Sigmoid colon (tissue), 7 donors: ENCODE measurements around the gene SLC9A9. TPM values are rescaled to one million over a fixed set of nuclear protein-coding genes. Genes with fewer than 3 reads are reported as not detected.
"Not testable (repeated sequence)": the region's sequence is repeated elsewhere in the genome, so short reads cannot be mapped to it uniquely, and the experiment has no call there.

Experiments
- DNase-seq: peaks from one replicate; pipeline ENCODE4 v3.0.0-alpha.2; 2019
- H3K27ac ChIP-seq, 4 donors: fragments of 200-600 bp; sonication (generic); one replicate each; pipeline ENCODE4 v1.5.1; 2016 to 2019; ENCODE audit warnings: mild to moderate bottlenecking in 1 of 4
- H3K27me3 ChIP-seq, 3 donors: fragments of 200-600 bp; sonication (generic); one replicate each; pipeline ENCODE4 v1.5.1; 2019; ENCODE audit warnings: mild to moderate bottlenecking in 1 of 3
- H3K36me3 ChIP-seq, 4 donors: fragments of 200-600 bp; sonication (generic); one replicate each; pipeline ENCODE4 v1.5.1; 2016 to 2019
- H3K4me1 ChIP-seq, 4 donors: fragments of 200-600 bp; sonication (generic); one replicate each; pipeline ENCODE4 v1.5.1; 2017 to 2019
- H3K4me3 ChIP-seq, 4 donors: fragments of 200-600 bp; sonication (generic); one replicate each; pipeline ENCODE4 v1.5.1; 2017 to 2019; ENCODE audit warnings: mild to moderate bottlenecking in 2 of 4, moderate library complexity in 1 of 4
- H3K9me3 ChIP-seq, 4 donors: fragments of 200-600 bp in 3 of 4; sonication (generic) in 3 of 4; one replicate each; pipeline versions ENCODE4 v1.5.1 to v1.6.1; 2013 to 2019
- EP300 ChIP-seq, 4 donors: sonication (generic); formaldehyde crosslinking; IDR thresholded peaks; one replicate each; pipeline ENCODE4 v1.6.1; 2017; ENCODE audit warnings: antibody characterized with exemption in 4 of 4
- POLR2A ChIP-seq, 2 donors: fragments of 450-650 bp; IDR thresholded peaks; one replicate each; pipeline ENCODE4 v1.6.1; 2016; ENCODE audit warnings: antibody characterized with exemption in 2 of 2, mild to moderate bottlenecking in 2 of 2, moderate library complexity in 2 of 2
- POLR2AphosphoS5 ChIP-seq, 4 donors: sonication (generic); formaldehyde crosslinking; IDR thresholded peaks; one replicate each; pipeline ENCODE4 v1.6.1; 2017; ENCODE audit warnings: antibody characterized with exemption in 4 of 4
- WGBS, 2 donors: extraction: QIAGEN DNeasy Blood & Tissue Kit; methylation state at CpG; one replicate each; pipeline ENCODE4 v1.1.7; 2013; 5-methylcytosine and 5-hydroxymethylcytosine counted together
- intact Hi-C: fragments of 100-400 bp; cut with DNase I; formaldehyde crosslinking; loops from one replicate; pipeline ENCODE4 v1.15.1; 2023
- polyA plus RNA-seq, 3 donors: library from polyadenylated mRNA; stranded (reverse); fragments of 200-250 nt; gene quantifications; one replicate each; pipeline ENCODE4 v1.2.3, GENCODE V29; 2013
- total RNA-seq, 4 donors: library from RNA; depleted of rRNA; stranded (reverse); fragments of >200 nt; gene quantifications; one replicate each; pipeline ENCODE4 v1.1.0, GENCODE V29; 2016
- TF ChIP-seq, protein P1 (sequence below), 4 experiments: fragments of 450-650 bp in 3 of 4; fragments of 200-600 bp in 1 of 4; IDR thresholded peaks; one replicate each; pipeline ENCODE4 v1.5.1; 2016 to 2019; ENCODE audit warnings: antibody characterized with exemption in 4 of 4, mild to moderate bottlenecking in 3 of 4, moderate library complexity in 2 of 4
- donor health status: healthy with polysubstance abuse.
- donor health status: Bipolar disorder and iron deficiency.
- donor health status: healthy.

Gene SLC9A9
- total and polyA plus RNA-seq, 7 donors, result 2.4 to 29.9 (median 18.9) TPM

- no peak for TF ChIP-seq EP300 (IDR thresholded peaks at IDR 0.05)
- TF ChIP-seq, protein P1, sequence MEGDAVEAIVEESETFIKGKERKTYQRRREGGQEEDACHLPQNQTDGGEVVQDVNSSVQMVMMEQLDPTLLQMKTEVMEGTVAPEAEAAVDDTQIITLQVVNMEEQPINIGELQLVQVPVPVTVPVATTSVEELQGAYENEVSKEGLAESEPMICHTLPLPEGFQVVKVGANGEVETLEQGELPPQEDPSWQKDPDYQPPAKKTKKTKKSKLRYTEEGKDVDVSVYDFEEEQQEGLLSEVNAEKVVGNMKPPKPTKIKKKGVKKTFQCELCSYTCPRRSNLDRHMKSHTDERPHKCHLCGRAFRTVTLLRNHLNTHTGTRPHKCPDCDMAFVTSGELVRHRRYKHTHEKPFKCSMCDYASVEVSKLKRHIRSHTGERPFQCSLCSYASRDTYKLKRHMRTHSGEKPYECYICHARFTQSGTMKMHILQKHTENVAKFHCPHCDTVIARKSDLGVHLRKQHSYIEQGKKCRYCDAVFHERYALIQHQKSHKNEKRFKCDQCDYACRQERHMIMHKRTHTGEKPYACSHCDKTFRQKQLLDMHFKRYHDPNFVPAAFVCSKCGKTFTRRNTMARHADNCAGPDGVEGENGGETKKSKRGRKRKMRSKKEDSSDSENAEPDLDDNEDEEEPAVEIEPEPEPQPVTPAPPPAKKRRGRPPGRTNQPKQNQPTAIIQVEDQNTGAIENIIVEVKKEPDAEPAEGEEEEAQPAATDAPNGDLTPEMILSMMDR (IDR thresholded peaks at IDR 0.05), result no peak
- TF ChIP-seq POLR2A (IDR thresholded peaks at IDR 0.05), result no peak
- no peak for TF ChIP-seq POLR2AphosphoS5 (IDR thresholded peaks at IDR 0.05)
- Histone ChIP-seq H3K36me3 (no peaks in the 10 kb centered on the region), H3K27me3 (no peaks in the 10 kb centered on the region), H3K4me3 (no peak overlapping the region), H3K9me3 (no peaks in the 10 kb centered on the region), H3K4me1 (no peaks in the 10 kb centered on the region), H3K27ac (no peak overlapping the region)
- intact Hi-C loops, result no loop called here
- WGBS, 2 donors, result 73 to 85% methylated on average over 4 of the region's 4 CpGs
- DNase-seq, result no peak
Measured at GRCh38 chr3:143283432-143284128, 564.7 kb downstream of the SLC9A9 start.

- H3K27me3 ChIP-seq, result no peaks in the 10 kb centered on the region
- intact Hi-C loops, result no loop called here
- WGBS, 2 donors, result 92 to 95% methylated on average over 2 of the region's 2 CpGs
- H3K9me3 ChIP-seq, result no peaks in the 10 kb centered on the region
- TF ChIP-seq POLR2AphosphoS5 (IDR thresholded peaks at IDR 0.05) (no peak), EP300 (IDR thresholded peaks at IDR 0.05) (no peak), POLR2A (IDR thresholded peaks at IDR 0.05) (no peak)
- TF ChIP-seq, protein P1 (IDR thresholded peaks at IDR 0.05), result no peak
- no peak overlapping the region for H3K4me3 ChIP-seq
- no peak for DNase-seq
- no peak overlapping the region for H3K27ac ChIP-seq
- no peaks in the 10 kb centered on the region for H3K4me1 ChIP-seq
- no peaks in the 10 kb centered on the region for H3K36me3 ChIP-seq
Measured at GRCh38 chr3:143280984-143281383, 567.3 kb downstream of the SLC9A9 start.

- H3K4me1 ChIP-seq, intact Hi-C loops, H3K36me3 ChIP-seq, H3K27ac ChIP-seq, H3K27me3 ChIP-seq, H3K4me3 ChIP-seq, DNase-seq, H3K9me3 ChIP-seq: not testable (repeated sequence)
- WGBS, 2 donors, result 93 to 94% methylated on average over 5 of the region's 5 CpGs
Measured at GRCh38 chr3:143279567-143279966, 568.7 kb downstream of the SLC9A9 start.

GRCh38 chr3:143278721-143279120 lies 569.5 kb downstream of the SLC9A9 start:
- 65 to 78% methylated on average over 1 of the region's 1 CpG for WGBS, 2 donors
- TF ChIP-seq POLR2A (IDR thresholded peaks at IDR 0.05) (no peak), EP300 (IDR thresholded peaks at IDR 0.05) (no peak), POLR2AphosphoS5 (IDR thresholded peaks at IDR 0.05) (no peak)
- TF ChIP-seq, protein P1 (IDR thresholded peaks at IDR 0.05), result no peak
- no peaks in the 10 kb centered on the region for H3K27me3 ChIP-seq
- no peaks in the 10 kb centered on the region for H3K9me3 ChIP-seq
- no peak overlapping the region for H3K4me3 ChIP-seq
- H3K4me1 ChIP-seq, result no peaks in the 10 kb centered on the region
- H3K36me3 ChIP-seq, result no peaks in the 10 kb centered on the region
- intact Hi-C loops, result no loop called here
- H3K27ac ChIP-seq, result no peak overlapping the region
- DNase-seq, result no peak

GRCh38 chr3:143277531-143277930 lies 570.7 kb downstream of the SLC9A9 start:
- Histone ChIP-seq H3K4me3 (no peak overlapping the region), H3K27me3 (no peaks in the 10 kb centered on the region), H3K27ac (no peak overlapping the region), H3K9me3 (no peaks in the 10 kb centered on the region), H3K36me3 (no peaks in the 10 kb centered on the region), H3K4me1 (no peaks in the 10 kb centered on the region)
- no peak for TF ChIP-seq EP300 (IDR thresholded peaks at IDR 0.05)
- no peak for TF ChIP-seq POLR2AphosphoS5 (IDR thresholded peaks at IDR 0.05)
- no peak for TF ChIP-seq POLR2A (IDR thresholded peaks at IDR 0.05)
- TF ChIP-seq, protein P1 (IDR thresholded peaks at IDR 0.05), result no peak
- WGBS, 2 donors, result 94 to 95% methylated on average over 2 of the region's 2 CpGs
- intact Hi-C loops, result no loop called here
- no peak for DNase-seq
